HG03432 (cell line): Measurements from ENCODE around the gene GREM2.

Source experiments
- ATAC-seq: cut with Tn5 transposase; IDR thresholded peaks from one replicate; pipeline ENCODE4 v1.9.1; 2021; ENCODE audit warnings: mild to moderate bottlenecking, moderate library complexity; ENCODE audit not compliant: unreplicated experiment

The GREM2 gene

DNA sequence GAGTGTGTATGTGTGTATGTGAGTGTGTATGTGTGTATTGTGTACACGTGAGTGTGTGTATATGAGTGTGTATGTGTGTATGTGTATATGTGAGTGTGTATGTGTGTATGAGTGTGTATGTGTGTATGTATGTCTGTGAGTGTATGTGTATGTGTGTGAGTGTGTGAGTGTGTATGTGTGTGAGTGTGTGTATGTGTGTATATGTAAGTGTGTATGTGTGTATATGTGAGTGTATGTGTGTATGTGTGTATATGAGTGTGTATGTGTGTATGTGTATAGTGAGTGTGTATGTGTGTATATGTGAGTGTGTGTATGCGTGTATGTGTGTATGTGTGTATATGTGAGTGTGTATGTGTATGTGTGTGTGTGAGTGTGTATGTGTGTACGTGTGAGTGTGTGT is 49.2 kb downstream of the GREM2 start:
- ATAC-seq, result no peak

DNA sequence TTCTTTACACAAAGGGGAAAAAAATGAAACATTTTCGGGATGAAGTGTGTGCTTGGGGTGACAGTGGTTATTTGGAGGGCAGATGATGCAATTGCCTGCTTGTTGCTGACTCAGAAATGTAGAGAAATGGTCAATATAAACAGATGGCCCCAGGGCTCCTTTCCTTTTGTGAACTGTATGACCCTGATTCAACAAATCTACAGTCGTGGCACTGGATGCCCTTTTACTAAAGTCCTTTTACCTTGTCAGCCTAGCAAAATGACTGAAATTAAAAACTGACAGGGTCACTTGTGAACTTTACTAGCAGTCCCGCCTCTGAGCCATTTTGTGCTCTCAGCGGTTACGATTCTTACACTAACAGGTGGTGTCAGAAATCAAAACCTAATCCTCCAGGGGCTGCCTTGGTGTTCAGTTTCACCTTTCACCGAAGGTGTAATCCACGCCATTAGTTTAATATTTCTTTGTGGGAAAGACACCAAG is 49.8 kb downstream of the GREM2 start:
- no peak for ATAC-seq

DNA sequence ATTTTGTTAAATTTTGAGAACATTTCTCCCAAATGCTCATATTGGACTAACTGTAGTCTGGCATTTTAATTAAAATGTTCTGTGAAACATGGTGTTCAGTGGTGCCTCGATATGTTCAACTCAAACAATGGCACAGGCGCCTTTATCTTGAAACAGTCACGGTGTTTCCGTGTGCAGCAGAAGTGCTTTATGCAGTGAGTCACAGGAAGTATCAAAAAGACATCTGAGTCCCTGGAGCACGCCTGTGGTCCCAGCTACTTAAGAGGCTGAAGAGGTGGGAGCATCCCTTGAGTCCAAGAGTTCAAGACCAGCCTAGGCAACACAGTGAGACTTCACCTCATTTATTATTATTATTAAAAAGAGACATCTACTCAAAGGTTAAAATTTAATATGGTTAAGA is 52.2 kb downstream of the GREM2 start:
- ATAC-seq, result no peak

DNA sequence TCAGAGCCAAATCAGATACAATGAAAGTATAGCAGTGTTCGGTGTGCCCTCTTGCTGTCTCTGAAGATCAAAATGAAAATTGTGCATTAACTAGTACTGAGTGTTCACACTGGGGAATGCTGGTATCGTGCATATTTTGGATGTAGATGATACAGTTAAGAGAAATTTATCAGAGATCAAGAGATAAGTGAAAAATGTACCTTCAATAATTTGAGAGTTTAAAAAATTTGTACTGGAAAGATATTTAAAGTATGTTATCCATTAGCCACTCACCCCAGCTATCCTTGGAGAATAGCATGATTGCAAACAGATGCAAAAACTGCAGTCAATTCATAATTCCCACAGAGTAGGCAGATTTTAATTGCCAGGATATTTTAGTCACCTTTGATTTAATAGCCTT is 56.4 kb downstream of the GREM2 start:
- no peak for ATAC-seq

DNA sequence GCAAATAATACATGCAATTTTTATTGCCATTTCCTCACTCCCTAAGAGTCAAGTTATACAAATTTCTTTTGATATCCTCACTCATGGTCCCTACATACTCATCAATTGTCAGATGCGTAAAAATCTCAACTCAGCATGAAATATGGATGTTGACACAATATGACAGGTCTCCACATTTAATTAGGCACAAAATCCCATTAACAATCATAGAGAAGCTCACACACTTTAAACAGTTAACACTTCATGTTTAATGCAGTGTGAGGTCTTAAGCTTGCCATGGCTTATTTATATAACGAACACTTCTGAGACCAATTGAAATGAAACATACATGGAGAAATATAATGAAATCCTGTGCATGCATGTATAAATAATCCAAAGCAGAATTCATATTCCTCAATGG is 58.6 kb downstream of the GREM2 start:
- no peak for ATAC-seq

DNA sequence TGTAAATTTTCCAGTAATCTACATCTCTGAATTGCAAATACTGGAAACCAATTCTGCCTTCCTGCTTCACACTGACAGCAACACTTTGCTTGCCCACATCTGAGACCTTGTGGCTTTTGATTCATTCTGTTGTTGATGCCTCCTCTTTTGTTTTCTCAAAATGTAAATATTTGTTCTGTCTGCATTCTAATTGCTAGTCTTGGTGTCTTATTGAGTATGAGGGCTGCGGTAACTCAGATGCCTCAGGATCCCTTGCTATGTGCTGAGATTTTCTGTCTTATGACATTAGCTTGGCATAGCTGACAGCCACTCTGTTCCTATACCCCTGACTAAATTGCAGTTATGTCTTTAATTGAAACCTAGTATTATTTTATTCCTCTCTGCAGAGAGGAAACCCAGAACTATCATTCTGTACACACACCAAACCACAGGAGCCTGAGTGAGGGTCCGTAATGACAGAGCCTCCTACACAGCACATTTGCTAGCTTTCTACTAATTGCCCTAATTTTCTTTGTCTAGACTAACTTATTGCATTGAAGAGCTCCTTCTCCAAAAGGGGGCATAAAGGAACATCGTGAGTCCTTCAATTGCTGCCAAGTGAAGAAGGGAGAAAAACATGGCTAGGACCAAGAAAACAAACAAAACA is 72.1 kb downstream of the GREM2 start:
- no peak for ATAC-seq

DNA sequence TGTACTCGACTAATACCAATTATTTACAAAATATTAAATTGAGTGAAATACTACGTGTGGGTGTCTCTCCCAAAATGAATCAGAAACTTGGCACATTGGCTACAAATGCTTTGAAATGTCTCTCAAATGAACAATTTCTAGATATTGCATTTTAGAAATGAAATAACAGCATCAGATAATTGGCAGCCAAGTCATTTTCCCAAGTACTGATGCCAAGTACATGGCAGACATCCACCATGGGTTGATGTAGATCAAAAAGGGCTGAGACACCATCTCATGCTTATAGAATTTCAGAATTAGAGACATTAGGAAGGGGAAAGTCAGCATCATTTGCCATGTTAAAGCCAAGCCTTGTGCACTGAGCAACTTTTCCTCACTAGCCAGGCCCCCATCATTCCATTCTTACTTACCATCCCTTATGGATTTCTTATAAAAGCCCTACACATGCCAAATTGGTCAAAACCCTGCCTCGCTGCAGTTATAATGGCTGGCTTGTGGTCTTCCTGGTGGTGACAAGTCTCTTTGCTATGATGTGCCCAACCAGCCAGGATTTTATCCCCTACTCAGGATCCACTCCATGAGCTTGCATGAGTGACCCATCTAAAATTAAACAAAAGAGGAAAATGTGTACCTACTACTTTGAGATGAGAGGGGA is 73.1 kb downstream of the GREM2 start:
- ATAC-seq, result no peak

DNA sequence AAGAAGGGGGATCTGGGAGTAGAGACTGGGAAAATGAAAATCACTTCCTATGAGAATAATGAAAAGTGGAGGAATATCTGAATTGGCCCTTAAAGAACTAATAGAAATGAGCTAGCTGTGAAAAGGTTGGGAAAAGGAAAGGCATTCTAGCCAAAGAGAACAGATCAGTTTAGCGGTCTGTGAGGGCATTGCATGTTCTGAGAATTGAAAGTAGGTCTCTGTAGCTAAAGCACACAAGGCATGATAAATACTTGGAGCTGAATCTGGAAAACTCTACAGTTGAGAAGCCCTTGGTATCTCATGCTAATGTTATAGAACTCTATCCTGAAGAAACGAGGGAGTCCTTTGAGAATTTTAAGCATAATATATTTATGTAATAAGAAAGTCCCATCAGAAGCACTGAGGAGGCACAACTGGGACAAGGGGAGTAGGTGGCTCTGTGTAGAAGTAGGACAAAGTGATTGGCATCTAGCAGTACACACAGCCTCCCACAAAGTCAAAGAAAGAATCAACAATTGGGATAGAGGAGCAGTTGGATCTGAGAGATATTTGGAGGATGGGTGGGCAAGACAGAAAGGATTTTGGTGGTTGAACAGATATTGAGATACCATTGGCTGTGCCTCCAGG is 78.7 kb downstream of the GREM2 start:
- no peak for ATAC-seq

DNA sequence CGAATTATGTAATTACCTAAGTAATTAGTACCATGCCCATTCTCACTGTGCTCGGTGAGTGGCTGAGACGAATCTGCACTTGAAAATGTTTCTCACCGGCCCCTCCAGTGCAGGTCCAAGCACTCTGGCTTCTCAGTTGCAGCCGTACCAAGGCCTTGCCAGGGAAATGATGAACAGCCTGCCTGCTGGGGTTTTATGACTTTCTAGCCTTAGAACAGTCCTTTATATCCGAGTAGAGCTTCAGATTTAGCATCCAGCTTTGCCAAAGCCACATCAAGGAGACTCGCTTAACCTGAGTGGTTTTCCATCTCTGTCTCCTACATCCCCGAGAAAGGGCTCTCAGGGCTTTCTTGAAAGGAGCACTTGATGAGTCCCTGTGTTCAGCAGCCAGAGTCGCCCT is 83.4 kb downstream of the GREM2 start:
- no peak for ATAC-seq

DNA sequence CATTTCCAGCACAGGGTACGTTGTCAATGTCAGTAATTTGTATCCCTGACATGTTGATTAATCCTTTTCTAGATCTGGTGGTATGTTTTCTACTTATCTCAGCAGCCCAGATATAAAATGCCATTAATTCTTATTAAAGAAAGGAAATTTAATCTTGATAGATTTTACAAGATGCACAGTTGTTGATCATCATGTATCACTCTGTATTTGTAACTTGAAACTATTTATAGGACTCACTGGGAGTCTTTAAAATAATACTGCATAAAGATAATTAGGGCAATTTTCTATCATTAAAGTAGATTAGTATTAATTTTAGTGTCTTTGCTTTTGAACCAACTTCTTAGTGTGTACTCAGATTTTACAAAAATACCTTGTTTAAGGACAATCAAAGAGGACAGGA is 84.9 kb downstream of the GREM2 start:
- no peak for ATAC-seq

DNA sequence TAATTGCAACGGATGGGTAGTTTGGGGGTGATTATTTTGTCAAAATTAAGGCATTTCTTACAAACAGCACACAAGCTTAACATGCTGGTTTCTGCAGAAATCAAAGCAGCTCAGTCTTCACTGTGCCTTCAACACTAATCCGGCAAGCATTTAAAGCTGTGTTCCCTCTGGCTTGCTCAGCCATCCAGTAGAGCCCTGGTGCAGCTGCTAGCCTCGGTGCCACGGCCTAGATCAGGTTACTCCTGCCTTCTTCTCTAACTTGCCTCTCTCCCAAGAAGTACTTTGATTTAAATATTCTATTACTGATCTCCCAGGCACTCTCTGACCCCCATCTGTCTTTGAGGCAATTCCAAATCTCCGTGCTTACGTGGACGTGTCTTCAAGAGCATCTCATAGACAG is 85.6 kb downstream of the GREM2 start:
- ATAC-seq, result no peak

DNA sequence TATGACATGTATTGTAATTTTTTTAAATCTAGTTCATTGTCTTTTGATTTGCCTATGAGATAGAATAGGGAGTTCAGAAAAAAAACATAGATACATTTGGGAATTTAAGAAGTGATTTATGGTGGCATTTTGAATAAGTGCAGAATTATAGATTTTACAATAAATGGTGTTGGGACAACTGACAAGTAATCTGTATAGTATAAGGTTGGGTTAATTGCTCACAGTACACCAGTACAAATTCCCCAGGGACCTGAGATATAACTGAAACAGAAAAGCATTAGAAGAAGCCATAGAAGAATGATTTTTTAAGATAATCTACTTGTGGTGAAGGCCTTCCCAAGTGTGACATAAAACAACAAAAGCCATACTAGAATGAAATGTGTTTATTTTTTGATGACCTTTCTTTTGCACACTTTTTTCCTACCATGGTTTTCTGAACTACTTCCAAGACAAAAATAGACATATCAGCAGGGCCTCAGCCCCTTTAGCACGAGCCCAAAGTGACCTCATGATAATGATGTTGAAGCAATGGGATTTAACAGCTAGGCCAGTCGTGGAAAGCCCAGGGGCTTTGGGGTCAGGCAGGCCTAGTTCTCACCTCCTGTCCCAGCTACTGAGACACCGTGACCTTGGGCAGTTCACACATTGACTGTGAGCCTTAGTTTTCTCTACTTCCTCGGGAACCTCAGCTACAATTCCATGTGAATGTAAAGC is 87.4 kb downstream of the GREM2 start:
- no peak for ATAC-seq

DNA sequence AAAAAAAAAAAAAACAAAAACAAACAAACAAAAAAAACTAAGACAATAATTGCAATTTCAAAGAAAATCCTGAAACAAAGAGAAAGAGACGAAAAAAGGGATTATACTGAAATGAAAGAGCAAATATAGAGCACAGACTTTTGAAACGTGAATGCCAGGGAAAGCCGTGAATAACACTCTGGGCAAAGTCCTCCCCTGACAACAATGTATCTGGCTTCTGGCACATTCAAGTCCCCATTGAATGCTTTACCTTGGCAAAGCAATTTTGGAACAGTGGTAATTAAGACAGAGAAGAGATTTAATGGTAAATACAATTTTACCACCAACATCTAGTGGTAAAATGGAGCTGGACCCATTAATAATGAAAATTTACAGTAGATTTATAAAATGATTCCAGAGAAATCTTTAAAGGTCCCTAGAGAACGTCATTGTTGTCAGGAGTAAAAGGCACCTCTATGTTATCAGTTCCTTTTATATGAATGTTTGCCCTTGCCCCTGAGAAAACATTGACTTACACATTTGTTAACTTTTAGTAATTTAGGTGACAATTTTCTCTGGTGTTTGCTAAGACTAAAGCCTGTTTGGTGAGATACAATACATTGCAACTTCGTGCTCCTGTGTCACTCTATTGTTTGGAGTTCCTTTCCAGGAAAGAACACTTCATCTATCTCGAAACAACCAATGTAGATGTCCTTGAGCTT is 89.7 kb downstream of the GREM2 start:
- ATAC-seq, result no peak

DNA sequence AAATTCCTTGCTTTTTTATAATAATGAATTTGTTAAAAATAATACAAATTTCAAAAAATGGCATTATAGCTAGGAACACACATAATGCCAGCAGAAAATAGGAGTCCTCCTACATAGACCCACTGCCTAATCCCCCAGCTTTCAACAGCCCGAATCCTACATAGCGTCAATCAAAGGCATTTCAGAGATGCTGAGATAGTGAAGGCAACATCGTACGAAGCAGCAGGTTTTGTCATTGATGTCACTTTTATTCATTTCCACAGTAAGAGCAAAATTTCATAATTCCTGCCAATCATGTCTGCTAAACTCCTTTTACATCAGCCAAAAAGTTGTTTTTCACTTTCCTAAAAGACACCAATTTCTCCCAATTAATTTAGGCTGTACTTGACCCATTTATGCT is 94.1 kb downstream of the GREM2 start:
- no peak for ATAC-seq

DNA sequence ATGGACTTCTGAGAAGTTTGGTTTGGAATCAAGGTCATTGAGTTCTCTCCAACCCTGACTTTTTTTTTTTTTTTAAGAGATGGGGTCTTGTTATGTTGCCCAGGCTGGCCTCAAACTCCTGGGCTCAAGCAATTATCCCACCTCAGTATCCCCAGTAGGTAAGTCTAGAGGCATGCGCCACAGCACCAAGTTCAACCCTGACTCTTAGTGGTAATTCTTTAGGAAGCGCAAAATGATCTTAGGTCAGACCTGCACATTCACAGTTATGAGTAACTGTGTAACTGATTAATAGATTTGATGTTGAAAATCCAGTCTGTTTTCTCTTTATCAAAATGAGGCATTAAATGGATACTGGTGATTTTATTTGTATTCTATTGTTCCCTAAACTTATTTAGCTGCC is 95.9 kb downstream of the GREM2 start:
- no peak for ATAC-seq

DNA sequence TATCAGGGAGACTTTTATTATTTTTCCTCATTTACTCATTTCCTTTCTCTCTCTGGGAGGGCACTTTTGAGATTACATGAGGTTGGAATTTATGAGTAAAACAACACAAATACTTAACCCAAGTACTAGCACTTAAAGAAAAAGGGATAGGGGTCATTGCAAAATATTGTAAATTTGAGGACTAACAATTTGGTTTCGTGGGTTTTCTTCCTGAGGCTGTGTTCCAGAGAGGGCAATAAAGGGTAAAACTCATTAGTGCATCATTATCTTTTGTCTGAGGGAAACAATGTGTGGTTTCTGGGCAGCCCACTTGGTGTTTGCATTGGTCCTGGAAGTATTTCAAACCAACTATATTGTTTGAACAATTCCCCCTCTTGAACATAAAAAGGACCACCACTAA is 96.5 kb downstream of the GREM2 start:
- ATAC-seq, result no peak

DNA sequence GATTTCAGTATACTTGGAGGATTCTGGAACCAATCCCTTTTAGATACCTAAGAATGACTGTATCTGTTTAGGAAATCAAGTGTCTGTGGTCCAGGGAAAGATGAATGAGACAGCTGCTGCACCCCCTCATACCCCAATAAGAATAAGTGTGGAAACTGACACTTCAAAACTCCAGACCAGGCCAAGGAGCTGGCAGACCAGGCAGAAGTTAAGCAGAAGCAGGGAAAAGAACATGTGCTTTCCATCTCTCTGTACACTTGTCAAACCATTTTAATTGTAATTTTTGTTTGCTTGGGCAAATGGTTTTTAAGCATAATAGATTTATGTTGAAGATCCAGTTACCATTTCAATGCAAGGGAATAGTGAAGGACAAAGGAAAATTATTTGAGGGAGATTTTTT is 100.2 kb downstream of the GREM2 start:
- ATAC-seq, result no peak

DNA sequence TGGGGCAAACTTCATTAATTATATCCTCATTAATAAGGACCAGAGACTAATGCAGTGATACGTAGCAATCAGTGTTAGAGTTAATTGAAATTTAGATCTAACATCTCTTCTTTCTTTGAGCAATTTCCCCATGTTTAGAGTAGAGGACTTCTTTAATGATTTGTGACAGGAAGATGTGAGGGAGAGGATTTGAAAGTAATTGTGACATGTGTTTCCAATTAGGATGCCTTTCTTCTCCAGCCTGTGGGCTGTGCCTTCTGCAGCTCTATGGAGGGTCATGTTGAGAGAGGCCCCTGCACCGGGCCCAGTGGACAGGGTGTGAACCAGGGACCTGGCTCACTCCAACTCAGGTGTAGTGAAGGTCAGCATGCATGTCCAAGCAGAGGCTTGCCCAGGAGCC is 103.0 kb downstream of the GREM2 start:
- no peak for ATAC-seq

DNA sequence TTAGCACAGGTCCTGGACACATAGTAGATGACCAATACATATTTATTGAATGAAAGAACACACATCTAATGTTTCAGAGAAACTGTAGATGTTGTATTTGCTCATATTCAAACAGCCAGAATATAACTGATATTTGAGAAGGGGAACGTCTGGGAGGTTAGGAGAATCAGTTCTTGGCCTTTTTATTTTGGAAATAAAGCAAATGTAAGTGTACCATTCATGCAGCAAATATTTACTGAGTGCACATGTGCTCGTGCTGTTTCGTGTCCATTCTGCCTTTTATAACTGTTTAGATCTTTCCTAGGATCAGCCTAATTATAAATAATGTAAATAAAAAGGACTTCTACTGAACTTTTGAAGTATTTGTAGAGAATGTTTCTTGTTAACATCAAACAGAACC is 103.8 kb downstream of the GREM2 start:
- no peak for ATAC-seq

DNA sequence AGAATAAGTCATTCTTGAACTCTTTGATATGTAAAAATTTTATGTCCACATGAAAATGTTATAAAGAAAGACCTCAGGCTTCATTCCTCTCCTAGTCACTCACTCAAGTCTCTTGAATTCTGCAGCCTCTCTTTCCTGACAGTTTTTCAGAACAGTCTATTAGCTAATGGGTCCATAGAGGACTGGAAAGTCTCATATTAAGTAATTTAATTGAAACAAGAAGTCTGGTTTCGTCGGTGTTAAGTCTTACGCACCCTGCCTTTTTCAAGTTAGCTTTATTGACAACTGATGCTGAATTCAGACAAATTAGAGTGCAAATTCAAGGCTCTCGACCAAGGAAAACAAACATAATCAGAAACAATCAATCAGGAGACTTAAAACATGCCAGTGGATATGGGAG is 105.8 kb downstream of the GREM2 start:
- no peak for ATAC-seq

DNA sequence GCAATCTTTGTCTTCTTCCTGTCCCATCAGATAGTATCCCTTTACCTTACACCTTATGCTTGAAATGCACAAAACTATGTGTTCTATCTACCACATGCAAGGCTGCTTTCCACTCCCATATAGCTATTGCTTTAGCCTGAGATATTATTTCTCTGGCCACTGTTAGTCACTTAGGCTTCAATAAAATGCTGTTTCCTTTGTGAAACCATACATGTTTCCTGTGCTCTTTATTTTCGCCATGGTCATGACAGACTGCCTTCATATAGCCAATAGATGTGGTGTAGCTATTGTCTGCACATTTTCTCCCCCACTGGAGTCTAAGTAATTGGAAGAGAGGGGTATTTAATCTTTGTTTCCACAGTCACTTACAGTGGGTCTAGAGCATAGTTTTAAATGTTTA is 108.4 kb downstream of the GREM2 start:
- ATAC-seq, result no peak
